Hepatocyte (in vitro differentiated cells): ENCODE measurements around the gene TSEN15. TPM values are rescaled to one million over a fixed set of nuclear protein-coding genes. Genes with fewer than 3 reads are reported as not detected.
A peak's percentile ranks its signal among the peaks of the same experiment; 100 is the strongest.

Source experiments
- DNase-seq: peaks from one replicate; pipeline ENCODE4 v3.0.0-alpha.2; 2016; ENCODE audit warnings: low spot score
- H2AFZ ChIP-seq: fragments of 200-600 bp; sonication (generic); 2 replicates; pipeline ENCODE4 v1.6.0; 2016; ENCODE audit warnings: antibody characterized with exemption, mild to moderate bottlenecking
- H3K27ac ChIP-seq: fragments of 200-600 bp; sonication (generic); 2 replicates; pipeline ENCODE4 v1.5.1; 2016; ENCODE audit warnings: mild to moderate bottlenecking
- H3K27me3 ChIP-seq: fragments of 200-600 bp; sonication (generic); 2 replicates; pipeline ENCODE4 v1.6.1; 2016
- H3K36me3 ChIP-seq: fragments of 200-600 bp; sonication (generic); replicated peaks from 2 replicates; pipeline ENCODE4 v1.5.1; 2016; ENCODE audit warnings: low read depth; ENCODE audit not compliant: insufficient read depth
- H3K4me1 ChIP-seq: fragments of 200-600 bp; sonication (generic); 2 replicates; pipeline ENCODE4 v1.5.1; 2016; ENCODE audit warnings: mild to moderate bottlenecking, moderate library complexity; ENCODE audit not compliant: insufficient read depth
- H3K4me2 ChIP-seq: fragments of 200-600 bp; sonication (generic); 2 replicates; pipeline ENCODE4 v1.6.0; 2016
- H3K4me3 ChIP-seq: fragments of 200-600 bp; sonication (generic); 2 replicates; pipeline ENCODE4 v1.5.1; 2016; ENCODE audit warnings: mild to moderate bottlenecking
- H3K79me2 ChIP-seq: fragments of 200-600 bp; sonication (generic); 2 replicates; pipeline ENCODE4 v1.6.0; 2017; ENCODE audit warnings: mild to moderate bottlenecking
- H3K9me2 ChIP-seq: fragments of 200-600 bp; sonication (generic); replicated peaks from 2 replicates; pipeline ENCODE4 v1.6.0; 2017; ENCODE audit warnings: mild to moderate bottlenecking; ENCODE audit not compliant: insufficient read depth
- H3K9me3 ChIP-seq: fragments of 200-600 bp; sonication (generic); 2 replicates; pipeline ENCODE4 v1.5.1; 2016; ENCODE audit warnings: low read depth, mild to moderate bottlenecking
- H4K20me1 ChIP-seq: fragments of 200-600 bp; sonication (generic); 2 replicates; pipeline ENCODE4 v1.6.0; 2016; ENCODE audit warnings: mild to moderate bottlenecking; ENCODE audit not compliant: insufficient read depth, poor library complexity, severe bottlenecking
- EZH2 ChIP-seq: fragments of 200-600 bp; sonication (generic); IDR thresholded peaks from 2 replicates; pipeline ENCODE4 v1.6.1; 2016; ENCODE audit warnings: antibody characterized with exemption, mild to moderate bottlenecking, borderline replicate concordance
- EZH2phosphoT487 ChIP-seq: fragments of 200-600 bp; sonication (generic); IDR thresholded peaks from one replicate; pipeline ENCODE4 v1.6.1; 2018; ENCODE audit warnings: antibody characterized with exemption, mild to moderate bottlenecking, low read depth, moderate library complexity; ENCODE audit not compliant: unreplicated experiment, severe bottlenecking
- WGBS: methylation state at CpG from one replicate; pipeline ENCODE4 v1.1.6; 2016; ENCODE audit warnings: low lambda C conversion rate; ENCODE audit errors: missing lambda C conversion rate; 5-methylcytosine and 5-hydroxymethylcytosine counted together
- polyA plus RNA-seq: library from polyadenylated mRNA; unstranded; fragments of >200 nt; fragmentation: Nextera tagmentation; extraction: Ambion mirVana; gene quantifications from 2 replicates; pipeline ENCODE4 v1.2.1, GENCODE V29; 2016
- total RNA-seq: library from RNA; depleted of rRNA; stranded (reverse); fragments of >200 nt; gene quantifications from 2 replicates; pipeline ENCODE4 v1.2.3, GENCODE V29; 2014
- TF ChIP-seq, protein P1 (sequence below): fragments of 200-600 bp; sonication (generic); IDR thresholded peaks from 2 replicates; pipeline ENCODE4 v1.5.1; 2016; ENCODE audit warnings: antibody characterized with exemption, mild to moderate bottlenecking; ENCODE audit not compliant: poor library complexity

Gene TSEN15
- total and polyA plus RNA-seq, 2 experiments from 2014 or later, result 35.7 to 46.5 TPM

DNA sequence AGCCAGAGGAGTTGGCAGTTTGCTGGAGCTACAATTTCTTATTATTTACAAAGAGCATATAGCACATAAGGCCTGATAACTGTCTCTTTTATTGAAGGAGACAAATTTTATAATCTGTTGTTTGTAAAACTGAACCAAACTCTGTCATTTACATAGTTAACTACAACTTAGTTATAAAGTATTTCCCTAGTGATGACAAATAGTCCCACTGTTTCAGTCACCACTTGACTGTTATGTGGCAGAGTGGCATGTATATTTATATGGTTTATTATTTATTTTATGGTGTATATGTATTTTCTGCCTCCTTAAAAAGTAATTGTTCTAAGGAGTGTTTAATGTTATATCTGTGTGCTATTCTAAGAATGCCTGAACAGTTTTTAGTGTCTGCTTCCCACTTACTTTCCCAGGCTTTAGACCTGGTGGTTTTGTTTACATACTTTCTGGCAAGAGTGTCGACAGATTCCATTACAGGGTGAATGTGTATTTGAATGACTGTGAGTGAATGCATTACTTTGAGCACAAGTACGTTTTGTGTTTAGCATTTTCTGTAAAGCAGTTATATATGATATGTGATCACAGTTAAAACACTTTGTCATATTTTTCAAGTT is 10.0 kb downstream of the TSEN15 start:
- no peak for DNase-seq
- no peak overlapping the region for H2AFZ ChIP-seq
- TF ChIP-seq EZH2phosphoT487 (no peak), EZH2 (no peak)
- TF ChIP-seq, protein P1, sequence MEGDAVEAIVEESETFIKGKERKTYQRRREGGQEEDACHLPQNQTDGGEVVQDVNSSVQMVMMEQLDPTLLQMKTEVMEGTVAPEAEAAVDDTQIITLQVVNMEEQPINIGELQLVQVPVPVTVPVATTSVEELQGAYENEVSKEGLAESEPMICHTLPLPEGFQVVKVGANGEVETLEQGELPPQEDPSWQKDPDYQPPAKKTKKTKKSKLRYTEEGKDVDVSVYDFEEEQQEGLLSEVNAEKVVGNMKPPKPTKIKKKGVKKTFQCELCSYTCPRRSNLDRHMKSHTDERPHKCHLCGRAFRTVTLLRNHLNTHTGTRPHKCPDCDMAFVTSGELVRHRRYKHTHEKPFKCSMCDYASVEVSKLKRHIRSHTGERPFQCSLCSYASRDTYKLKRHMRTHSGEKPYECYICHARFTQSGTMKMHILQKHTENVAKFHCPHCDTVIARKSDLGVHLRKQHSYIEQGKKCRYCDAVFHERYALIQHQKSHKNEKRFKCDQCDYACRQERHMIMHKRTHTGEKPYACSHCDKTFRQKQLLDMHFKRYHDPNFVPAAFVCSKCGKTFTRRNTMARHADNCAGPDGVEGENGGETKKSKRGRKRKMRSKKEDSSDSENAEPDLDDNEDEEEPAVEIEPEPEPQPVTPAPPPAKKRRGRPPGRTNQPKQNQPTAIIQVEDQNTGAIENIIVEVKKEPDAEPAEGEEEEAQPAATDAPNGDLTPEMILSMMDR, result no peak
- no peaks in the 10 kb centered on the region for H3K9me2 ChIP-seq
- H4K20me1 ChIP-seq, result no peaks in the 10 kb centered on the region
- H3K27ac ChIP-seq, result peak overlapping the region; percentile 9
- H3K27me3 ChIP-seq, result no peaks in the 10 kb centered on the region
- H3K4me2 ChIP-seq, result peak overlapping the region; percentile 7
- WGBS, result 16% methylated on average over 2 of the region's 2 CpGs
- no peaks in the 10 kb centered on the region for H3K36me3 ChIP-seq
- no peak overlapping the region for H3K4me3 ChIP-seq
- H3K79me2 ChIP-seq, result peaks cover 17% of the 10 kb centered on the region
- H3K4me1 ChIP-seq, result peaks cover 9% of the 10 kb centered on the region
- H3K9me3 ChIP-seq, result no peaks in the 10 kb centered on the region

DNA sequence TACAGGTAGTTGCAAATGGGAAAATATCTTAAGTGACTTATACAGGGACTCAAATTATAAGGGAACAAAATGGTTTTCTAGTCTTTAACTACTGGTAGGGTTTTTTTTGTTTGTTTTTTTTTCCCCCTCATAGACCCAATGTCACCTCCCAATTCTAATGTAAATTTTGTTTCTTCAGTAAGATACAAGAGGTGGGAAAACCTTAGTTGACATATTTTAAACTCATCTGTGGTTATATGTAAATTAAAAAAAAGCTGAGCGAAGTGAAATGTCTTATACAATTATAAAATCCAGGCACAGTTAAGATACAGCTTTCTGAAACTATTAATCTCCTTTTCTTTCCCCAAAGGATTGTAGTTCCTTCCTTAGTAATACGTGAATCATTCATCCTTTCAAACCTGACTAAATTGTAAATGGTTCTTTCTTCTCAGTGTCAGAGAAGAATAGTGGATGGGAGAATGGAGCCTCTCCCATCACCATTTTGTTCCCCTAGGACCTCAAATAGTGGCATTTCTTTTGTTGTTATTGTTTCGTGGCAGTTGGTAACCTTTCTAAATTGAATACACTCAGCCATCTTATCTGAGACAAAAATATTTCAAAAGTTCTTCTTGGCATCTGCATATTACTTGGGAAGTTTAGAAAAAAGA is 11.2 kb downstream of the TSEN15 start:
- Histone ChIP-seq H3K79me2 (peaks cover 16% of the 10 kb centered on the region), H2AFZ (no peak overlapping the region)
- WGBS, result 81% methylated on average over 3 of the region's 3 CpGs

DNA sequence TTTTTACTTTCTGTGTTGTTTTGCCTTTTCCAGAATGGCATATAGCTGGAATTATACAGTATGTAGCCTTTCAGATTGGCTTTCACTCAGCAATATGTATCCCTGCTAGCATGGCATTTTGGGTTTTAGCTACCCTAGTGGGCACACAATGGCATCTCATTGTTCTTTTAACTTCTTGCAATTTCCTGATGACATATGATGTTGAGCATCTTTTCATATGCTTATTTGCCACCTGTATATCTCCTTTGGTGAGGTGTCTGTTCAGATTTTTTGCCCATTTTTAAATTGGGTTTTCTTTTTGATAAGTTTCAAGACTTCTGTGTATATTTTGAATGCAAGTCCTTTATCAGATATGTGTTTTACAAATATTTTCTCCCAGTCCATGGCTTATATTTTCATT is 14.0 kb downstream of the TSEN15 start:
- peaks cover 9% of the 10 kb centered on the region for H3K4me1 ChIP-seq
- no peak overlapping the region for H3K4me2 ChIP-seq
- H3K4me3 ChIP-seq, result no peak overlapping the region
- H3K36me3 ChIP-seq, result no peaks in the 10 kb centered on the region
- no peaks in the 10 kb centered on the region for H4K20me1 ChIP-seq
- no peak overlapping the region for H2AFZ ChIP-seq
- no peaks in the 10 kb centered on the region for H3K9me2 ChIP-seq
- TF ChIP-seq EZH2phosphoT487 (no peak), EZH2 (no peak)
- TF ChIP-seq, protein P1, result no peak
- H3K79me2 ChIP-seq, result peaks cover 9% of the 10 kb centered on the region
- H3K27ac ChIP-seq, result no peak overlapping the region
- no peaks in the 10 kb centered on the region for H3K27me3 ChIP-seq
- DNase-seq, result no peak
- H3K9me3 ChIP-seq, result no peaks in the 10 kb centered on the region

More for the DNA sequence above, 11.2 kb downstream of the TSEN15 start:
- H3K4me1 ChIP-seq, result peaks cover 9% of the 10 kb centered on the region
- DNase-seq, result no peak
- H3K9me3 ChIP-seq, result no peaks in the 10 kb centered on the region
- no peak overlapping the region for H3K27ac ChIP-seq
- TF ChIP-seq EZH2 (no peak), EZH2phosphoT487 (no peak)
- TF ChIP-seq, protein P1, result no peak
- H3K9me2 ChIP-seq, result no peaks in the 10 kb centered on the region
- no peaks in the 10 kb centered on the region for H4K20me1 ChIP-seq
- H3K4me3 ChIP-seq, result no peak overlapping the region
- no peaks in the 10 kb centered on the region for H3K36me3 ChIP-seq
- no peaks in the 10 kb centered on the region for H3K27me3 ChIP-seq
- no peak overlapping the region for H3K4me2 ChIP-seq
